HCT116 (cell line): ENCODE data around the gene FAM83F. TPM values are rescaled to one million over a fixed set of nuclear protein-coding genes. Genes with fewer than 3 reads are reported as not detected.

Experiments used
- ATAC-seq: fragments of 200-7000 bp; cut with Tn5 transposase; 2 replicates; pipeline ENCODE4 v1.9.1; 2020; ENCODE audit warnings: mild to moderate bottlenecking, moderate library complexity
- BruUV-seq: library from RNA; stranded (reverse); fragments of 400-500 nt; replicated peaks from 2 replicates; lab custom pipeline; 2021; lab: Mats Ljungman, UMichigan
- CTCF ChIA-PET: fragments of 300-600 bp; sonication (Branson Sonifier 250); formaldehyde crosslinking; loops from one replicate; lab custom pipeline; 2021; ENCODE audit warnings: antibody characterized with exemption; lab: Charles Lee
- POLR2A ChIA-PET: fragments of 300-600, 350-600 bp; sonication (Branson Sonifier 250); formaldehyde crosslinking; loops from one replicate; lab custom pipeline; 2021; ENCODE audit warnings: antibody characterized with exemption; lab: Charles Lee
- RAD21 ChIA-PET, 2 experiments: fragments of 300-600 bp; sonication (Branson Sonifier 250); formaldehyde crosslinking; loops; one replicate each; lab custom pipeline; 2023; ENCODE audit warnings: low total read pairs in 2 of 2; ENCODE audit not compliant: uncharacterized antibody in 2 of 2, unreplicated experiment in 2 of 2, low non-redundant PET in 1 of 2; lab: Charles Lee
- DNase-seq: peaks from one replicate; pipeline ENCODE4 v3.0.0-alpha.2; 2010; ENCODE audit warnings: low read depth, low spot score
- H2AFZ ChIP-seq: fragments of 200-600 bp; shearing (Covaris generic), sonication (generic); 2 replicates; pipeline ENCODE4 v1.6.1; 2017; ENCODE audit warnings: low read depth, mixed run types, mixed read lengths, antibody characterized with exemption, low read length; ENCODE audit not compliant: poor library complexity, severe bottlenecking
- H3K27ac ChIP-seq: 2 replicates; pipeline ENCODE4 v1.5.1; 2012; ENCODE audit warnings: low read depth, low read length
- H3K27me3 ChIP-seq: fragments of 200-600 bp; sonication (generic); 2 replicates; pipeline ENCODE4 v1.6.1; 2016; ENCODE audit warnings: mixed run types, low read length, mixed read lengths; ENCODE audit not compliant: insufficient read depth
- H3K36me3 ChIP-seq, 2 experiments: fragments of 200-500 bp in 1 of 2; fragments of 200-600 bp in 1 of 2; sonication (Bioruptor generic) in 1 of 2; sonication (generic) in 1 of 2; 2 replicates each; pipeline versions ENCODE4 v1.5.1 to v1.6.1; 2014 to 2016; ENCODE audit warnings: low read length in 2 of 2, inconsistent platforms in 1 of 2, mixed read lengths in 1 of 2, mixed run types in 1 of 2; ENCODE audit not compliant: insufficient read depth in 2 of 2, control insufficient read depth in 1 of 2
- H3K4me1 ChIP-seq, 2 experiments: fragments of 200-600 bp in 1 of 2; sonication (generic) in 1 of 2; 2 replicates each; pipeline versions ENCODE4 v1.5.1 to v1.6.1; 2012 to 2017; ENCODE audit warnings: low read length in 2 of 2, inconsistent platforms in 1 of 2, mild to moderate bottlenecking in 1 of 2, mixed read lengths in 1 of 2, mixed run types in 1 of 2, moderate library complexity in 1 of 2; ENCODE audit not compliant: insufficient read depth in 2 of 2, control insufficient read depth in 1 of 2
- H3K4me2 ChIP-seq: fragments of 200-600 bp; sonication (generic); 2 replicates; pipeline ENCODE4 v1.6.1; 2017; ENCODE audit warnings: mixed run types, low read length, mixed read lengths
- H3K4me3 ChIP-seq, 2 experiments: fragments of 200-600 bp in 1 of 2; sonication (generic) in 1 of 2; replicated peaks in 1 of 2; 2 replicates each; pipeline ENCODE4 v1.5.1; 2011 to 2016; ENCODE audit warnings: low read length in 2 of 2, control low read depth in 1 of 2, low read depth in 1 of 2, mild to moderate bottlenecking in 1 of 2, mixed read lengths in 1 of 2, mixed run types in 1 of 2
- H3K79me2 ChIP-seq: fragments of 200-600 bp; sonication (generic); 2 replicates; pipeline ENCODE4 v1.6.1; 2017; ENCODE audit warnings: mild to moderate bottlenecking, mixed run types, low read length, moderate library complexity, mixed read lengths; ENCODE audit not compliant: insufficient read depth
- H3K9ac ChIP-seq: fragments of 200-600 bp; sonication (generic); 2 replicates; pipeline ENCODE4 v1.6.1; 2016; ENCODE audit warnings: low read length, mixed read lengths
- H3K9me2 ChIP-seq: fragments of 200-600 bp; sonication (generic), shearing (Covaris generic); 2 replicates; pipeline ENCODE4 v1.6.1; 2017; ENCODE audit warnings: mixed run types, mild to moderate bottlenecking, moderate library complexity; ENCODE audit not compliant: insufficient read depth
- H3K9me3 ChIP-seq, 2 experiments: fragments of 200-500 bp in 1 of 2; fragments of 200-600 bp in 1 of 2; sonication (Bioruptor generic) in 1 of 2; sonication (generic) in 1 of 2; 2 replicates each; pipeline ENCODE4 v1.6.1; 2014 to 2017; ENCODE audit warnings: low read length in 2 of 2, mixed read lengths in 2 of 2, inconsistent platforms in 1 of 2, low read depth in 1 of 2, mild to moderate bottlenecking in 1 of 2, mixed run types in 1 of 2, moderate library complexity in 1 of 2; ENCODE audit not compliant: control insufficient read depth in 1 of 2, insufficient read depth in 1 of 2
- H4K20me1 ChIP-seq: fragments of 200-600 bp; sonication (generic), shearing (Covaris generic); 2 replicates; pipeline ENCODE4 v1.6.1; 2017; ENCODE audit warnings: mixed run types, mild to moderate bottlenecking, moderate library complexity; ENCODE audit not compliant: insufficient read depth
- CTCF ChIP-seq, 3 experiments: fragments of 200-600 bp in 1 of 3; sonication (generic) in 1 of 3; IDR thresholded peaks in 2 of 3; conservative IDR thresholded peaks in 1 of 3; 2 replicates each; pipeline ENCODE4 v1.5.1; 2012 to 2017; ENCODE audit warnings: low read depth in 2 of 3, low read length in 2 of 3, antibody characterized with exemption in 1 of 3, borderline replicate concordance in 1 of 3, control low read depth in 1 of 3, mild to moderate bottlenecking in 1 of 3, mixed read lengths in 1 of 3, mixed run types in 1 of 3, moderate library complexity in 1 of 3; ENCODE audit not compliant: insufficient read depth in 1 of 3
- RAD21 ChIP-seq: IDR thresholded peaks from 2 replicates; pipeline ENCODE4 v1.6.1; 2012; ENCODE audit warnings: low read depth, mild to moderate bottlenecking
- TCF7L2 ChIP-seq: IDR thresholded peaks from 2 replicates; pipeline ENCODE4 v1.7.0; 2011; ENCODE audit warnings: borderline replicate concordance, inconsistent platforms; ENCODE audit not compliant: insufficient read depth, insufficient read length; ENCODE audit errors: extremely low read depth
- intact Hi-C: fragments of 100-400 bp; cut with micrococcal nuclease; formaldehyde crosslinking; loops from 2 replicates; pipeline ENCODE4 v1.10.0; 2022
- total RNA-seq: library from RNA; stranded (reverse); gene quantifications from one replicate; pipeline ENCODE4 v1.2.1, GENCODE V29; 2021; ENCODE audit not compliant: unreplicated experiment

The FAM83F gene
- total RNA-seq, 1 experiment from 2014 or later: 24.5 TPM

GRCh38 chr22:40036591-40037225 is 42.0 kb downstream of the FAM83F start:
- H4K20me1 ChIP-seq: no peaks in the 10 kb centered on the region
- ChIA-PET POLR2A (interaction anchor here (1.0 kb wide), 1 partner anchor 141 kb away, joined by 4 read pairs; the partner anchor contains the start of gene TNRC6B), CTCF (interaction anchor here (0.6 to 2.2 kb wide), 15 partner anchors 12 to 546 kb away, joined by 3 to 20 read pairs (median 5); partner anchors contain the start of genes ADSL and ATF4)

More at GRCh38 chr22:40036591-40037225, 42.0 kb downstream of the FAM83F start:
- intact Hi-C loops: loop anchor here (2.0 to 5.0 kb wide), 2 partner anchors 104 to 502 kb away; no protein-coding TSS in a partner anchor
- Histone ChIP-seq H3K9me3 (no peaks in the 10 kb centered on the region), H3K79me2 (no peaks in the 10 kb centered on the region), H3K27ac (no peak overlapping the region), H3K27me3 (no peaks in the 10 kb centered on the region), H3K4me3 (no peak overlapping the region), H3K4me1 (no peaks in the 10 kb centered on the region), H3K9ac (no peak overlapping the region), H3K36me3 (no peaks in the 10 kb centered on the region), H3K4me2 (no peak overlapping the region), H2AFZ (no peak overlapping the region), H3K9me2 (no peaks in the 10 kb centered on the region)
- BruUV-seq: no TSS peak
- RAD21 ChIA-PET: interaction anchor here in 1 of 2 experiments (0.6 to 1.5 kb wide), 3 partner anchors 311 to 508 kb away, joined by 3 to 6 read pairs (median 4); no protein-coding TSS in a partner anchor
- DNase-seq: peak; percentile 62
- peak; percentile 94 for ATAC-seq
- no peak for TF ChIP-seq TCF7L2
- TF ChIP-seq RAD21: peak; percentile 93
- TF ChIP-seq CTCF (IDR thresholded peaks at IDR 0.05 in 2 of 3, conservative IDR thresholded peaks at IDR 0.05 in 1 of 3; ENCODE audit: borderline replicate concordance in 1 of 3, insufficient read depth in 1 of 3, low read depth in 2 of 3, low read length in 2 of 3): peak; percentile 70 to 87 (median 84)
